Stimulated activated CD4-positive, alpha-beta T cell treated with anti-CD3 and anti-CD28 coated beads, Interleukin-15, amount 100 ng/mL, for 24 hours (primary cell): ENCODE results near the gene NKAIN2.
"Not testable (repeated sequence)": the region's sequence is repeated elsewhere in the genome, so short reads cannot be mapped to it uniquely, and the experiment has no call there.

Source experiments
- DNase-seq: peaks from one replicate; pipeline ENCODE4 v3.0.0-alpha.2; 2020

NKAIN2 gene

GRCh38 chr6:124119596-124119995 lies 315.9 kb downstream of the NKAIN2 start:
- no peak for DNase-seq

DNA sequence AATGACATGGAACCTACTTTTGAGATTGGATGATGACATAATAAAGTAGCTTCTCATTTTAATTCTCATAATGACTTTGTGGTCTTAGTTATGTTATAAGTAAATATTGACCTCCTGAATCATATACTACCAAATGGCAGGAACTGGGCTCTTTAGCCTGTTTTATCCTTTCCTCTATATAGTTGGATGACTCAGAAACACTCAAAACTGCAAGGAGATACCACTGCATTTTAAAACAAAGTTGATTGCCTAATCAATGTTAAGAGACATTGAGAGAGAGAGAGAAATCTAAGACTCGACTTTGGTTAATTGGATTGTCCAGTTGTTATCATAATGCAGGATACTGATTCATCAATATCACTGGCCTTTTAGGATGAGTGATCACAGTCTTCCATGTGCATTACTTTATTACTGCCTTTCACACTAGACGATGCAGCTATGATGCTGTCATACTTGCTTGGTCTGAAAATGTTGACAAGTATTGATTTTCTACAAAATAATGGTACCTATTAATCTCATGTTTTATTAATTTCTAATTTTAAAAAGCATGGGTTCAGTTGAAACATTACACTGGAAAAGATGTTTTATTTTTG lies 320.0 kb downstream of the NKAIN2 start:
- DNase-seq = no peak

GRCh38 chr6:124131259-124131658 lies 327.6 kb downstream of the NKAIN2 start:
- no peak for DNase-seq

GRCh38 chr6:124131779-124132178 lies 328.1 kb downstream of the NKAIN2 start:
- DNase-seq = no peak

DNA sequence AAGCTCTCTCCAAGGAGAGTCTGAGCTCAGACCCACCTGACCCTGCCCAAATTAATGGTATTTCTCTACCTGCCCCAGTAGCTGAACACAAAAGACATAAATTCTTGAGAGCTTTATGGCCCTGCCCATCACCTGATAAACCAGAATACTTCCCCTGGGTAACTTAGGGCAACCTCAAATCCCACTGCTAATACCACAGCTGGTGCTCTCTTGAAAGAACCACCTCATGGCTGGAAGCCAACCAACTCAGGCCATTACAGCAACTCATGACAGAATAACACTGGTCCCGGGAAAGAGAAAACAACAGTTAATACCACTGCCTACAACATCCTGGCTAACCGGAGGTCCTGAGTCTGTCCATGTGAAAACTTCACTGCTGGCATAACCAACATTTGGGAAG lies 328.6 kb downstream of the NKAIN2 start:
- DNase-seq = no peak

GRCh38 chr6:124142852-124143251 lies 339.2 kb downstream of the NKAIN2 start:
- DNase-seq = no peak

DNA sequence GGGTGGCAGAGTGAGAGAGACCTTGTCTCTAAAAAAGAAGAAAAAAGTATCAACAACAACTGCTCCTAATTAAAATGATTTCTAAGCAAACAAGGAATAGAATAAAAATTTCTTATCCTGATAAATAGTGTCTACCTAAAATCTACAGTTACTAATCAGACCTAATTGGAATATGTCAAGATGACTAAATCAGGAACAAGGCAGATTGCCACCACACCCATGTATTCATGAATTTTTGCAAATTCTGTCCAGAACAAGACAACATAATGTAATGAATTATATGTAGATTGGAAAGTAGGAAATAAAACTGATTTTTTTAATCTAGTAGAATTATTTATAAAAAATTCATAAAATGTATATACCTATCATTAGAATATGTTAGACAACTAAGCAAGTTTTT lies 339.8 kb downstream of the NKAIN2 start:
- no peak for DNase-seq

DNA sequence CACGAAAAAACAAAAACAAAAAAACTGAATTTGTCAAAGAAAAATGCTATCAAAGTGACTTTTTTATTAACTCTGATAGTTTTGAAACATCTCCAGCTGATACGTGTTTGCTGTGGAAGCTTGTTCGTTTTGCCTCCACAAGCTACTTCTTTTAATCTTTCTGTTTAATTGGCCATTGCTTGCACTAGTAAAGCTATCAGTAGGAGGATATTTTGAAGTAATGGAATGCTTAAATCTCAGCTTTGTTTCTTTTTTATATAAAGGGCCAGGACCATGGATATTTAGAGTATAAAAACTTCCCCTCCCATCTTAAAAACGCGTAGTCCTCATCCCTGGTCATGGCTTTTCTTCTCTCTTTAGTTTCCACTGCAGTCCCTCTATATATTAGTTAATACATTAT lies 344.0 kb downstream of the NKAIN2 start:
- no peak for DNase-seq

DNA sequence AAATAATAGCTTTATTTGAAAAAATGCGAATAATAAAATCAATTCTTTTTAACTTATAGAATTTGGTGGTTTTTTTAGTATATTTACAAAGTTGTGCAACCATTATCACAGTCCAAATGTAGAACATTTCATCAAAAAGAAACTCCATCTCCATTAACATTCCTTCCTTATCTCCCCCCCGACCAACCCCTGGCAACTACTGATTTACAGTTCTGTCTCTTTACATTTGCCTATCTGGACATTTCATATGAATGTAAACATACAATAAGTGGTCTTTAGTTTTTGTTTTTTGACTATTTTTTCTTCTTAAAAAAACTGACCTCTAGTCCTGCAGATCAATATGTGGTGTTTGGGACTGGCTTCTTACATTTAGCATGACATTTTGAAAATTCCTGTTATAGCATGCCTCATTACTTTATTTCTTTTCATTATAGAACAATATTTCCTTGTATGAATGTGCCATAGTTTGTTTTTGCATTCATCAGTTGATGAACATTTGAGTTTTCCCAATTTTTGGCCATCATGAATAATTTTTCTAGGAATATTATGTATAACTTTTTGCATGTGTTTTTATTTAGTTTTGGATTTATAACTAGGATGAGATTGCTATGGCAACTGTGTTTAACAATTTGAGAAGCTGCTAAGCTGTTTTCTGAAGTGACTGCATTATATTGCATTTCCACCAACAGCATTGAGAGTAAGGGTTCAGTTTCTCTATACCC lies 344.7 kb downstream of the NKAIN2 start:
- DNase-seq = no peak

DNA sequence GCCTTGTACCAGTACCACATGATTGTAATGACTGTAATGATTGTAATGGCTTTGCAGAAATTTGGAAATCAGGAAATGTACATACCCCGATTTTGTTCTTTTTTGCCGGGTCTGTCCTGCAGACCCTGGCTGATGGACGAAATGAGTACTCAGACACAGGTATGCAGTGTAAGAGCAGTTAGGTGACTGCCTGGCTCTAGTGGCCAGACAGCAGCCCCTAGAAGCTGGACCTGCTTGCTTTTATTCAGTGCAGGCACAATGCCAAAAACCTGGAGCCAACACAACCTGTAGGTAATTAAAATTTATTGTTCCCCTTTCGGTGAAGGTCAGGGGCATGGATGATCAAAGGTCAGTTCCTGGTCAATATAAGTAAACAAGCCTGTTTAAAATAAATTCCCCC lies 346.0 kb downstream of the NKAIN2 start:
- no peak for DNase-seq

DNA sequence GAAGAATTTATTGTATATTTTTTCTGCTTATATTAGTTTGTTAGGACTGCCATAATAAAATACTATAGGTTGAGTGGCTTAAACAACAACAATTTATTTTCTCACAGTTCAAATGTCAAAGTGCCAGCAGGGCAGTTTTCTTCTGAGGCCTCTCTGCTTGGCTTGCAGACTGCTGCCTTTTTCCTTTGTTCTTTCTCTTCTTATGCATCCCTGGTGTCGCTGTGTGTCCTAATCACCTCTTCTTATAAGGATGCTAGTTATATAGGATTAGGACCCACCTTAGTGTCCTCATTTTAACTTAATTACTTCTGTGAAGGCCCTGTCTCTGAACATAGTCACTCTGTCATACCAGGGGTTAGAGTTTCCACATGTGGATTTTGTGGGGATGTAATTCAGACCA lies 354.4 kb downstream of the NKAIN2 start:
- DNase-seq = no peak

DNA sequence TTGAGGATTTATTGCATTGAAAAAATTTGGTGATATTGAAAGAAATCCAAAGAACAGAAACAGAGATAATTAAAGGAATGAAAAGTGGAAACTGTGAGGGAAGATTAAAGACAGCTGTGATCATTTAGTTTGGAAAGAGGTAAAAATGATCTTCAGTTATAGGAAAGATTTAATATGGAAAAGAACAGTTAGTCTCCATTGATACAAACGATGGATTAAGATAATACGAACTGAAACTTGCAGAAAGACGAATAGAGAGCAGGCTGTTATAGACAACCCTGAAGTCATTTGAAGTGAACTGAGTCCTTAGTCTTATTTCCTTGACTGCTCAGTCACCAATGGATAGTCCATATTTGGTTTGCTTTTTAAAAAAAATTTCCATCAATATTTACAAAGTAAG lies 360.0 kb downstream of the NKAIN2 start:
- DNase-seq = no peak

DNA sequence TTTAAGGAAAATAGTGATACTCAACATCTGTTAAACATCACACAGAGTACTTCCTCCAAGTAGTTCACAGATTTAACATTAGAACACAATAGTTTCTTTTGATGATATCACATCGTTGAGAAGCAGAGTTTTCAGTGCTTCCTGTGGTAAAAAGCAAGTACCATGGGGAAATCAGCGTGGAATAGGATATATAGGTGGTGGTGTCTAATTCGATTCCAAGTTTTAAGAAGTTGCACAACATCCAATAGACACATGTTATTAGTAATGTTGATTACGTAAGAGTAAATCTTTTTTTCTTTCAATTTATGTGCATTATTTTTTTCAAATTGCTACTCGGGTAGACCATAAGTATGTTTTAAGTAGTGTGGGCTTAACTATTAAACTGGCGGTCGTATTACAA lies 360.7 kb downstream of the NKAIN2 start:
- DNase-seq = no peak

GRCh38 chr6:124167249-124167648 lies 363.6 kb downstream of the NKAIN2 start:
- DNase-seq = not testable (repeated sequence)

DNA sequence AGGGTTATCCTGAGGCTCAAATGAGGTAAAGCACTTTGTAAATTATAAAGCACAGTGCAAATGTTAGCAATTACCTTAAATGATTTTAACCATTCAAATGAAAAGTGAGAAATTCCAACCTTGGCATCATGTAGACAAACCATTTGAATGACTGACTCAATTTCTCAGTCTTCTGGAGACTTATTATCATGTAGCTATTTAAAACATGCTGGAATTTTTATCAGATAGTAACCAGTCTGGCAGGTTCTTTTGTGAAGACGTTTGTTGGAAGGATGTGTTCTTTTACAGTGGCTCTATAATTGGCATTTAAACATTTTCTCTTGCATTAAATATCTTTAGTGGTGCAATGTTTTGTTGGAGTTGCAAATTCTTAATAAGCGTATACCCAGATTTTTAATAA lies 386.6 kb downstream of the NKAIN2 start:
- no peak for DNase-seq

DNA sequence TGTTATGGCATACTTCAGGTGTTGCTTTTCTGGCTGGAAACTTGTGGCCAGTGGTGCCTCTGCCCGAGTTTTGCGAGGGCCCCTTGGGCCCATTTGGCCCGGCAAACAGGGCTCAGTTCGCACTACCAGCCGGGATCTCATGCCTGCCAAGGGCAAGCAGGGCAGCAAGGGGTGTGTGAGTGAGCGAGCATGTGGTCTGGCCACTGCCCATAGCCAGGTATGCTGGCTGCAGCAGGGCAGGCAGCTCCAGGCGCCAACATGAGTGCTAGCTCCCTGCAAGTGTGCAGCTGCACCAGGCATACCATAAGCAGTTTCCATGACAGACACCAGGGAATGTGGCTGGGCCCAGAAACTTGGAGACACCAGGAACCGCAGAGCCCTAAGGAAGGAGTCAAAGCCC lies 389.5 kb downstream of the NKAIN2 start:
- DNase-seq = no peak

DNA sequence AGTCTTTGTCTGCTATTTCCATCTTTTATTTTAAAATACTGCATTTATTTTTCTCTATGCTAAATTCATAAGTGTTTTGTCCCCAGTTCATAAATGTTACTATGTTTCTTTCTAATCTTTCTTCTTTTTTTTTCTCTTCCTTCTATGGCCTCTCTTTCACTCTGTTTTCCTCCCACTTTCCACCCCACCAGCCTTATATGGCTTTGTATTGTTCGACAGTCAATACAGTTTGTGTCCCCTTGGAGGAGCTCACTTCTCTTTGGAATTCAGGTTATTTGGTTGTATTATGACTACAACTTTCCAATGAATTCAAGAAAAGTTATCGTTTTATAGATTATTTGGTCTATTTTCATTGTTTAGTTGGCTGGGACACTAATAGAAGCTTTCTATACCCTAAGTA lies 393.5 kb downstream of the NKAIN2 start:
- no peak for DNase-seq

DNA sequence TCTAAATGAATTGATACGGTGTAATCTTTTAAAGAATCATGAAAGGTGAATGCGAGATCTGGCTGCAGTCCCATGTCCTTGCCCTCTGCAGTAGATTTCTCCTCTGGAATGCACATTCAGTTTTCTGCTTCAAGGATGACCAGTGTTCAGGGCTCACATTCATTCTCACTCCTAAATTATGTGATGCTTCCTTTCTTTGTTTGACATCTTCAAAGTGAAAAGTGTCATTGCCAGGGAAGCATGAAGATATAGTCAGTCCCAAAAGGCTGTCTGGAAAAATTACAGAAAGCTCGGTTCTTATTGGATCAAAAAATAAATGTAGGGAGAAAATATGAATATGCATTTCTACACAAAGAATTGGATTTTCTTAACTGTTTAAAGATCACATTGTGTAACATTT lies 395.6 kb downstream of the NKAIN2 start:
- no peak for DNase-seq

- no peak for DNase-seq
These were observed 397.0 kb downstream of the NKAIN2 start for GRCh38 chr6:124200661-124201060.

- DNase-seq = no peak
These were observed 399.6 kb downstream of the NKAIN2 start for GRCh38 chr6:124203101-124203811.

DNA sequence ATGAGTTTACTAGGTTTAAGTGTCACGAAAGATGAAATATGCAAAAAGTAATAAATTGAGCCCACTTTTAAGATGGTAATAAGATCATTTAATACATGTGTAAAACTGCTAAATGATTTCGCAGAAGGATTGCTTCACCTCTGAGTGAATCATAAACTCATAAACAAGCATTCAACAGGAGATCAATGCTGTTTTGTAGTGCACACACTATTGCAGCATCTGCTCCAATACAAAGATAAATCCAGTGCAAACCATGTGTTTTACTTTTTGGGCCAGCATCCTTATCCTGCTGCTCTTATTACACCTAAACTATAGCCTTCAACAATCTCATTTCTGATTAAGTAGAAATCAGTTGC lies 400.1 kb downstream of the NKAIN2 start:
- DNase-seq = no peak

- no peak for DNase-seq
These were observed 402.3 kb downstream of the NKAIN2 start for GRCh38 chr6:124205921-124206320.

- DNase-seq = no peak
These were observed 420.1 kb downstream of the NKAIN2 start for GRCh38 chr6:124223611-124224345.

GRCh38 chr6:124226396-124226795 lies 422.7 kb downstream of the NKAIN2 start:
- DNase-seq = no peak
